GM12872 (cell line): ENCODE data around the gene NR4A3.

Experiments
- CTCF ChIP-seq: IDR thresholded peaks from 3 replicates; pipeline ENCODE4 v1.5.1; 2011; ENCODE audit warnings: low read depth, mild to moderate bottlenecking, low read length, moderate library complexity; ENCODE audit not compliant: insufficient read depth

The NR4A3 gene

GRCh38 chr9:99821396-99822108 lies at the start of gene NR4A3:
TSS of gene NR4A3 (plus strand) at chr9:99821885. CDS start at chr9:99828043, 6,158 bp downstream.
- no peak; the same call in 2 of the 3 replicates for TF ChIP-seq CTCF

DNA sequence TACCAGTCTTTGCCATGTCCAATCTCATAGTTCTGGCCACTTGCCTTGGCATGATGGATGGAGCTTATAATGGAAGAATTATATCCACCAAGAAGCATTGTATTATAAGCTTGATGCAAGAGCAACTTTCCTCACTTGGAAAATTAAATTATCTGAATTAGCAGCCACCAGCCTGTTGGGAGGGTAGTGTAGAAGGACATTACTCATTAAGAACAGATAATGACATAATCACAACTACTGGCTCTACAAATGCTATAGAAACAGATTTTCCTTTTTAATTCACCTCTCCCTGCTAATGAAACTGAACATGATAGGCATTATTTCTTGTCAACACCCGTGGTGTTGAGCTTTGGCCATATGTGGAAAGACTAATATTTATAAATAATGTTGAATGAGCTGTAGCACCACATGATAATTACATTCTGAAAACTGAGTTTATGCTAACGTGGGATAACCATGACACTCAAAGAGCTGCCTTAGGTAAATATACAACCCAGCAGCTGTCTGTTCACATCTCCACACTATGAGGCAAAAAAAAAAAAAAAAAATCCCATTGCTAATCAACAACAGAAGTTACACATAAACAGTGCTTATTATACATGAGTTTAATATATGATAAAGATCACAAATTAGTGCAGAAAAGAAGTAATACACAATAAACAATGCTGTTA lies 48.1 kb upstream of the NR4A3 start:
- no peak for TF ChIP-seq CTCF

- TF ChIP-seq CTCF: no peak
Measured at GRCh38 chr9:99778308-99778707, 43.4 kb upstream of the NR4A3 start.

DNA sequence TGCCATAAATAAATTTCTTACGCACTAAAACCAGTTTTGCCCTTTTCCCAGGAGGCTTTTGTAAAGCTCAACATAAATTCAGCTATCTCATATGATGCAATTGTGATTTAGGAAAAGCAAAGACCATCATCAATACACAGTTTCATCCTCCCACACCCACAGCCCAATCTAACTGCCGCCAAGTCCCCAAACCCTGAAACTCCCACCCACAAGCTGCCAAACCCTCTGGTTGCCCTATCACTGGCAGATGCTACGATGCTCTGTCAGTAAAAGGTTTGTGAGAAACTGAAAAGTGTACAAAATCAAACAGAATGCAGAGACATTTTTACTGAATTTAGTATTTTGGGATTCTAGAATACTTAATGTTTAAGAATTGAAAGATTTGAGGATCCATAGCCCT lies 42.8 kb upstream of the NR4A3 start:
- TF ChIP-seq CTCF: no peak

GRCh38 chr9:99779277-99779676 lies 42.4 kb upstream of the NR4A3 start:
- TF ChIP-seq CTCF: no peak

GRCh38 chr9:99782962-99783718 lies 38.5 kb upstream of the NR4A3 start:
- no peak for TF ChIP-seq CTCF

GRCh38 chr9:99783799-99784198 lies 37.9 kb upstream of the NR4A3 start:
- no peak for TF ChIP-seq CTCF
